Measurements from ENCODE around the gene AGBL1. TPM values are rescaled to one million over a fixed set of nuclear protein-coding genes. Genes with fewer than 3 reads are reported as not detected.

Gene AGBL1
- total RNA-seq, 2 donors from 2014 or later: not detected

DNA sequence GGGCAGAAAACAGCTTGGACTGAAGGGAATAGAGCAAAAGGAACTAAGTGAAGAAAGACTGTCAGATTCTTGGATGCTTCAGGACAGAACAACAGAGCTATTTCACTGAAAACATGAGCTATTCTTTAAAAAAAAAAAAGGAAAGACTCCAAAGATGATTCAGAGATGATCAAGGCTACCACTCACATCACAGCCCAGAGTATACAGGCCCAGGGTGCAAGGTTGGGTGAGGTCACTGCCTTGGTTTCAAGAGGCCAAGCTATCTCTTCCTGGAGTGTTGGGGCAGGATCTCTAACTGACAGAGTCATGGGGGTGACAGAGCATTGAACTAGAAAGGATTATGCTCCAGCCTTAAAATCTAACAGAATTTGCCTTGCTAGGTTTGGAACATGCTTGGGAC lies 118.1 kb downstream of the AGBL1 start:
- DNase-seq (ENCODE audit: low spot score): no peak
- TF ChIP-seq, protein P1, sequence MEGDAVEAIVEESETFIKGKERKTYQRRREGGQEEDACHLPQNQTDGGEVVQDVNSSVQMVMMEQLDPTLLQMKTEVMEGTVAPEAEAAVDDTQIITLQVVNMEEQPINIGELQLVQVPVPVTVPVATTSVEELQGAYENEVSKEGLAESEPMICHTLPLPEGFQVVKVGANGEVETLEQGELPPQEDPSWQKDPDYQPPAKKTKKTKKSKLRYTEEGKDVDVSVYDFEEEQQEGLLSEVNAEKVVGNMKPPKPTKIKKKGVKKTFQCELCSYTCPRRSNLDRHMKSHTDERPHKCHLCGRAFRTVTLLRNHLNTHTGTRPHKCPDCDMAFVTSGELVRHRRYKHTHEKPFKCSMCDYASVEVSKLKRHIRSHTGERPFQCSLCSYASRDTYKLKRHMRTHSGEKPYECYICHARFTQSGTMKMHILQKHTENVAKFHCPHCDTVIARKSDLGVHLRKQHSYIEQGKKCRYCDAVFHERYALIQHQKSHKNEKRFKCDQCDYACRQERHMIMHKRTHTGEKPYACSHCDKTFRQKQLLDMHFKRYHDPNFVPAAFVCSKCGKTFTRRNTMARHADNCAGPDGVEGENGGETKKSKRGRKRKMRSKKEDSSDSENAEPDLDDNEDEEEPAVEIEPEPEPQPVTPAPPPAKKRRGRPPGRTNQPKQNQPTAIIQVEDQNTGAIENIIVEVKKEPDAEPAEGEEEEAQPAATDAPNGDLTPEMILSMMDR (IDR thresholded peaks at IDR 0.05): no peak
- Histone ChIP-seq H3K4me3 (no peak overlapping the region), H3K36me3 (no peaks in the 10 kb centered on the region), H3K9me3 (no peaks in the 10 kb centered on the region), H3K27me3 (no peaks in the 10 kb centered on the region), H3K27ac (no peak overlapping the region), H3K4me1 (no peaks in the 10 kb centered on the region)

DNA sequence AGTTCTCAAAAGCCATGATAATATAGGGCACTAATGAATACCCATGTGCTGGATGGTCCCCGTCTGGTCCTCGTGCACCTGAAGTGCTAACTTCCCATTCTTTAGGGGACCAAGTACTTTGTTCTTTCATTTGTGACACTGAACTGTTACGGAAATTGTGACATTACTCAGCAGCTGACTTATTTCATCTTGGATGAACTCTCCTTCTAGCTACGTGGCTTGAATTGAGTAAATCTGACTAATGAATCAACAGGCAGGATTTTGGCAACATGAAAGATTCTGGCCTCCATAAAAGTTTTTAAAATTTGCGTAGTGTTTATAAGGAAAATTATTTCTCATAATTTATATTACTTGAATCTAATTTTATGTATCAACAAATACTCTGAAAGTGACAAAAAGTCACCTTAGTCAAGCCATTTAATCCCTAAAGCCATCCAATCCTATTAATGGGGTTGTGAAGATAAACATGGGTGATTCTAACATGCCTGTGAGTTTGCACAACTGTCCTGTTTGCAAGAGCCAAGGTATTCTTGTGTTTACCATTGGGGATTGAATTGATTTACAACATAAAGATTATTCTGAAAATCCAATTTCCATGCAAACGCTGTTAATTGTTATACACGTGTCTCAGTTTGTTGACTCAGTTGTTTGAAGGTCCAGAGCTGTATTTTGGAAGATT lies 119.9 kb downstream of the AGBL1 start:
- H3K27ac ChIP-seq: no peak overlapping the region
- DNase-seq (ENCODE audit: low spot score): no peak
- no peaks in the 10 kb centered on the region for H3K36me3 ChIP-seq
- TF ChIP-seq, protein P1 (IDR thresholded peaks at IDR 0.05): no peak
- H3K9me3 ChIP-seq: no peaks in the 10 kb centered on the region
- H3K4me1 ChIP-seq: no peaks in the 10 kb centered on the region
- no peak overlapping the region for H3K4me3 ChIP-seq
- no peaks in the 10 kb centered on the region for H3K27me3 ChIP-seq

DNA sequence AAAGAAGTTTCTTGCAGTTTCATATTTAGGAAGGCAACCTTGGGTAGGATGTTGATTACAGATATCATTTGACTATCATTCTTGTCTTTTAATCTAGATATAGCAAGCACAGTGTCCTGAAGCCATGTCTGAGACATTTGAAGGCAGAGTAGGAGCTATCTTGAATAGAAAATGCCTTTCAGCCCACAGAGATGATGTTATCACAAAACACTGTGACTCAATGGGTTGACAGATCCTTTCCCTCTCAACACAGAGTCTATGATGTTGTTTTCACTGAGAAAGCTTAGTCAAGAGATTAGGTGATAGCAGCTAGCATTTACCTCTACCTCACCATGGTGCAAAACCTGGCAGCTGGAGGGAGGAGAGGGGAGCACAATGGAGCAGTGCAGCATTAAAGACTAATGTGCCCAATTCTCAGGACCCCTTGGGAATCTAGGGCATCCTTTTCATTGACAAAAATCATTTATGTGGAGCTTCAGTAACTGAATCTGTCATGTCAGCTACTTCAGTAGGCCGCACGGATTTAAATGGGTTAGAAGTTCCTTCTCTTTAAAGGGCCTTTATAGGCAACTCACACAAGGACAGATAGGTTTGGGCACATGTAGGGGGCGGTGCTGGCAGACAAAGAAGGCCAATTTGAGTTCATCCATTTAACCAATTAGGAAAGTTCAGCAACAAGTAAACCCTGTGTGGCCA lies 121.8 kb downstream of the AGBL1 start:
- Histone ChIP-seq H3K36me3 (no peaks in the 10 kb centered on the region), H3K27ac (no peak overlapping the region), H3K27me3 (no peaks in the 10 kb centered on the region), H3K4me3 (no peak overlapping the region), H3K9me3 (no peaks in the 10 kb centered on the region), H3K4me1 (no peaks in the 10 kb centered on the region)
- TF ChIP-seq, protein P1 (IDR thresholded peaks at IDR 0.05): no peak
- no peak for DNase-seq (ENCODE audit: low spot score)

DNA sequence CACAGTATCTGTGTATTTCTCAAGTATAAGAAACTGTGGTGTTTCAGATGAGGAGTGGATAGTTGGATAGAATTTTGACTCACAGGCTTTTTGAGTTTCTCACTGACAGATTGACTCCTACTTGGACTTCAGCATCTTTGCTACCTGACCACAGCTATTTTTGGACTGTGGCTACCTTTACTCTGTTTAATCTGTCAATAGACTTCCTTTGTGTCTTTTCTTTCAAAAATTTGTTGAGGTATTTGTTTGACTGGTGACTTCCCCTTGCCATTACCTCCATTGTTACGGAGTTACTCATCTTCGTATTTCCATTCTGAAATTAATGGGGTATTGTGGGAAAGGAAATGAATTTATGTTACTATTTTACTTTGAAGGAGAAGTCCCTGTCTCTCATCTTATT lies 123.8 kb downstream of the AGBL1 start:
- no peaks in the 10 kb centered on the region for H3K4me1 ChIP-seq
- H3K27me3 ChIP-seq: no peaks in the 10 kb centered on the region
- no peaks in the 10 kb centered on the region for H3K9me3 ChIP-seq
- no peaks in the 10 kb centered on the region for H3K36me3 ChIP-seq
- no peak overlapping the region for H3K27ac ChIP-seq
- no peak for DNase-seq (ENCODE audit: low spot score)
- TF ChIP-seq, protein P1 (IDR thresholded peaks at IDR 0.05): no peak
- H3K4me3 ChIP-seq: no peak overlapping the region

DNA sequence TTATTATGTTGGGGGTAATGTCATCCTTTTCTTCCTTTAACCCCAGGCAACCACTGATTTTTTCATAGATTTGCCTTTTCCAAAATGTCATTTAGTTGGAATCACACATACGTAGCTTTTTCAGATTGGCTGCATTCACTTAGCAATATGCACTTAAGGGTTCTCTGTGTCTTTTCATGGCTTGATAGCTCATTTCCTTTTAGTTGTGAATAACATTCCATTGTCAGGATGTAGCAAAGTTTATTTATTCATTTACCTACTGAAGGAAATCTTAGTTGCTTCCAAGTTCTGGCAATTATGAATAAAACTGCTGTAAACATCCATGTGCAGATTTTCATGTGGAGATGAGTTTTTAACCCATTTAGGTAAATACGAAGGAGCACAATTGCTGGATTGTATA lies 125.4 kb downstream of the AGBL1 start:
- Histone ChIP-seq H3K27me3 (no peaks in the 10 kb centered on the region), H3K4me3 (no peak overlapping the region), H3K36me3 (no peaks in the 10 kb centered on the region), H3K27ac (no peak overlapping the region), H3K9me3 (no peaks in the 10 kb centered on the region), H3K4me1 (no peaks in the 10 kb centered on the region)
- TF ChIP-seq, protein P1 (IDR thresholded peaks at IDR 0.05): no peak
- DNase-seq (ENCODE audit: low spot score): no peak

All from right atrium auricular region (tissue), 2 donors.